ENCODE data around the gene GHR. TPM values are rescaled to one million over a fixed set of nuclear protein-coding genes. Genes with fewer than 3 reads are reported as not detected.

GHR gene
- total and polyA plus RNA-seq, 2 donors (not counting 3 experiments of a cell fraction or from before 2014, with no cell fraction given), result 0.27 to 0.28 TPM

GRCh38 chr5:42521406-42521805 is 98.2 kb downstream of the GHR start:
- no peak overlapping the region for H3K27ac ChIP-seq (ENCODE audit: insufficient read depth, low read depth, low read length)
- H3K4me1 ChIP-seq (ENCODE audit: control insufficient read depth, extremely low read depth, insufficient read depth, low read length), result no peaks in the 10 kb centered on the region
- no peak overlapping the region for H2AFZ ChIP-seq (ENCODE audit: low read depth, low read length)
- no peaks in the 10 kb centered on the region for H3K9me1 ChIP-seq (replicated peaks; ENCODE audit: control insufficient read depth, extremely low read depth, insufficient read depth, low read length)
- H4K20me1 ChIP-seq (replicated peaks; ENCODE audit: control insufficient read depth, extremely low read depth, insufficient read depth, low read length), result no peaks in the 10 kb centered on the region
- no peaks in the 10 kb centered on the region for H3K79me2 ChIP-seq (ENCODE audit: control insufficient read depth, insufficient read depth, low read length)
- no peak overlapping the region for H3K4me3 ChIP-seq (replicated peaks in 1 of 3; ENCODE audit: insufficient read depth in 1 of 3, low read depth in 1 of 3, low read length in 3 of 3)
- DNase-seq (ENCODE audit: low read depth, low spot score), result no peak
- dilution Hi-C loops (cut with MboI; ENCODE audit: extremely low pct_ligation_motif_present, low sequenced_read_pairs) (no loop called here), intact Hi-C loops (cut with micrococcal nuclease) (no loop called here)
- no peaks in the 10 kb centered on the region for H3K27me3 ChIP-seq (ENCODE audit: control insufficient read depth in 2 of 2, insufficient read depth in 2 of 2, low read length in 2 of 2)
- no TSS peak for BruUV-seq (replicated peaks)
- H3K9ac ChIP-seq (replicated peaks; ENCODE audit: extremely low read depth, insufficient read depth, low read length), result no peak overlapping the region
- no peaks in the 10 kb centered on the region for H3K9me3 ChIP-seq (replicated peaks; ENCODE audit: control insufficient read depth, insufficient read depth, low read length)
- no peak overlapping the region for H3K4me2 ChIP-seq (ENCODE audit: insufficient read depth, low read length)
- no peak for FAIRE-seq
- ChIA-PET POLR2A (no interaction called here), CTCF (no interaction called here)
- no peaks in the 10 kb centered on the region for H3K36me3 ChIP-seq (ENCODE audit: control insufficient read depth in 2 of 2, extremely low read depth in 1 of 2, insufficient read depth in 2 of 2, low read length in 2 of 2)
- TF ChIP-seq FOS (IDR thresholded peaks at IDR 0.05; ENCODE audit: borderline replicate concordance, insufficient read depth, low read length) (no peak), POLR2A (IDR thresholded peaks at IDR 0.05; ENCODE audit: low read depth, low read length) (no peak), JUN (IDR thresholded peaks at IDR 0.05; ENCODE audit: borderline replicate concordance, insufficient read depth, insufficient read length, low read depth) (no peak), CTCF (IDR thresholded peaks at IDR 0.05; ENCODE audit: extremely low read depth in 1 of 2, insufficient read depth in 1 of 2, low read depth in 1 of 2, low read length in 2 of 2) (no peak), MYC (IDR thresholded peaks at IDR 0.05; ENCODE audit: low read depth, low read length) (no peak), GATA2 (IDR thresholded peaks at IDR 0.05; ENCODE audit: insufficient read depth, insufficient read length, low read depth, low read length) (no peak), POLR2AphosphoS5 (IDR thresholded peaks at IDR 0.05; ENCODE audit: insufficient read depth, low read depth, low read length) (no peak), MAX (IDR thresholded peaks at IDR 0.05; ENCODE audit: insufficient read depth, insufficient read length) (no peak), EZH2 (IDR thresholded peaks at IDR 0.05; ENCODE audit: borderline replicate concordance, low read depth, low read length, severe bottlenecking) (no peak)
